Activated naive CD8-positive, alpha-beta T cell treated with anti-CD3 and anti-CD28 coated beads for 36 hours (primary cell): ENCODE results near the gene TMEM235. TPM values are rescaled to one million over a fixed set of nuclear protein-coding genes. Genes with fewer than 3 reads are reported as not detected.

ENCODE experiments used
- DNase-seq: peaks from one replicate; pipeline ENCODE4 v3.0.0; 2021
- H3K27ac Mint-ChIP-seq: one replicate; pipeline ENCODE4 v1.8.0; 2022; ENCODE audit warnings: mild to moderate bottlenecking, moderate library complexity, mixed read lengths
- H3K27me3 Mint-ChIP-seq: one replicate; pipeline ENCODE4 v1.8.0; 2022; ENCODE audit warnings: mild to moderate bottlenecking, mixed read lengths
- H3K36me3 Mint-ChIP-seq: one replicate; pipeline ENCODE4 v1.8.0; 2021; ENCODE audit warnings: mild to moderate bottlenecking, mixed read lengths
- H3K4me1 Mint-ChIP-seq: one replicate; pipeline ENCODE4 v1.8.0; 2021; ENCODE audit warnings: mixed read lengths
- H3K4me3 Mint-ChIP-seq: one replicate; pipeline ENCODE4 v1.8.0; 2022; ENCODE audit warnings: mild to moderate bottlenecking, moderate library complexity, mixed read lengths
- H3K9me3 Mint-ChIP-seq: one replicate; pipeline ENCODE4 v1.8.0; 2022; ENCODE audit warnings: mixed read lengths
- total RNA-seq, 2 experiments: library from RNA; stranded (reverse); gene quantifications; one replicate each; pipeline ENCODE4 v1.2.3, GENCODE V29; 2021

Gene TMEM235
- total RNA-seq, 2 experiments from 2014 or later: not detected

GRCh38 chr17:78267253-78268073 is 36.0 kb downstream of the TMEM235 start:
- Mint-ChIP-seq H3K27ac (no peak overlapping the region), H3K4me3 (no peak overlapping the region), H3K27me3 (no peaks in the 10 kb centered on the region), H3K36me3 (no peaks in the 10 kb centered on the region), H3K9me3 (no peaks in the 10 kb centered on the region), H3K4me1 (peaks cover 20% of the 10 kb centered on the region)
- no peak for DNase-seq

- no peak overlapping the region for H3K27ac Mint-ChIP-seq
Observed at GRCh38 chr17:78268191-78268874, 36.9 kb downstream of the TMEM235 start.

GRCh38 chr17:78268951-78269905 is 37.8 kb downstream of the TMEM235 start:
- H3K27ac Mint-ChIP-seq: no peak overlapping the region
- no peak overlapping the region for H3K4me3 Mint-ChIP-seq
- H3K27me3 Mint-ChIP-seq: no peaks in the 10 kb centered on the region
- H3K36me3 Mint-ChIP-seq: no peaks in the 10 kb centered on the region
- DNase-seq: no peak
- H3K9me3 Mint-ChIP-seq: no peaks in the 10 kb centered on the region
- peaks cover 25% of the 10 kb centered on the region for H3K4me1 Mint-ChIP-seq

More at GRCh38 chr17:78268191-78268874, 36.9 kb downstream of the TMEM235 start:
- Mint-ChIP-seq H3K9me3 (no peaks in the 10 kb centered on the region), H3K36me3 (no peaks in the 10 kb centered on the region), H3K27me3 (no peaks in the 10 kb centered on the region), H3K4me3 (no peak overlapping the region), H3K4me1 (peaks cover 25% of the 10 kb centered on the region)
- no peak for DNase-seq

GRCh38 chr17:78269955-78270381 is 38.5 kb downstream of the TMEM235 start:
- DNase-seq: no peak
- H3K9me3 Mint-ChIP-seq: no peaks in the 10 kb centered on the region
- H3K27me3 Mint-ChIP-seq: no peaks in the 10 kb centered on the region
- no peak overlapping the region for H3K27ac Mint-ChIP-seq
- peaks cover 22% of the 10 kb centered on the region for H3K4me1 Mint-ChIP-seq
- H3K36me3 Mint-ChIP-seq: no peaks in the 10 kb centered on the region
- H3K4me3 Mint-ChIP-seq: no peak overlapping the region

- peak overlapping the region; percentile 37 for H3K4me3 Mint-ChIP-seq
- no peaks in the 10 kb centered on the region for H3K9me3 Mint-ChIP-seq
- peaks cover 23% of the 10 kb centered on the region for H3K4me1 Mint-ChIP-seq
- H3K27ac Mint-ChIP-seq: peak overlapping the region; percentile 31
- no peaks in the 10 kb centered on the region for H3K36me3 Mint-ChIP-seq
- no peak for DNase-seq
- no peaks in the 10 kb centered on the region for H3K27me3 Mint-ChIP-seq
Observed at GRCh38 chr17:78271419-78272170, 40.2 kb downstream of the TMEM235 start.

GRCh38 chr17:78272181-78272913 is 40.9 kb downstream of the TMEM235 start:
- Mint-ChIP-seq H3K9me3 (no peaks in the 10 kb centered on the region), H3K4me3 (peak overlapping the region; percentile 37), H3K36me3 (no peaks in the 10 kb centered on the region), H3K27me3 (no peaks in the 10 kb centered on the region), H3K4me1 (peaks cover 23% of the 10 kb centered on the region), H3K27ac (no peak overlapping the region)
- DNase-seq: peak; percentile 52

- Mint-ChIP-seq H3K4me3 (no peak overlapping the region), H3K4me1 (peaks cover 23% of the 10 kb centered on the region), H3K9me3 (no peaks in the 10 kb centered on the region), H3K27ac (no peak overlapping the region), H3K36me3 (no peaks in the 10 kb centered on the region), H3K27me3 (no peaks in the 10 kb centered on the region)
- DNase-seq: no peak
Observed at GRCh38 chr17:78272914-78273258, 41.5 kb downstream of the TMEM235 start.

GRCh38 chr17:78273813-78274212 is 42.4 kb downstream of the TMEM235 start:
- Mint-ChIP-seq H3K4me1 (peaks cover 23% of the 10 kb centered on the region), H3K9me3 (no peaks in the 10 kb centered on the region), H3K27me3 (no peaks in the 10 kb centered on the region), H3K27ac (no peak overlapping the region), H3K36me3 (no peaks in the 10 kb centered on the region), H3K4me3 (no peak overlapping the region)
- DNase-seq: no peak

- Mint-ChIP-seq H3K36me3 (no peaks in the 10 kb centered on the region), H3K27me3 (no peaks in the 10 kb centered on the region), H3K4me3 (no peak overlapping the region), H3K9me3 (no peaks in the 10 kb centered on the region), H3K4me1 (peaks cover 21% of the 10 kb centered on the region), H3K27ac (no peak overlapping the region)
- DNase-seq: no peak
Observed at GRCh38 chr17:78275355-78275754, 43.9 kb downstream of the TMEM235 start.

GRCh38 chr17:78276098-78276887 is 44.9 kb downstream of the TMEM235 start:
- Mint-ChIP-seq H3K36me3 (no peaks in the 10 kb centered on the region), H3K27me3 (no peaks in the 10 kb centered on the region), H3K4me3 (no peak overlapping the region), H3K9me3 (no peaks in the 10 kb centered on the region), H3K4me1 (peaks cover 17% of the 10 kb centered on the region), H3K27ac (peak overlapping the region; percentile 58)
- no peak for DNase-seq

- Mint-ChIP-seq H3K4me3 (no peak overlapping the region), H3K36me3 (no peaks in the 10 kb centered on the region), H3K4me1 (peaks cover 2% of the 10 kb centered on the region), H3K27me3 (no peaks in the 10 kb centered on the region), H3K9me3 (no peaks in the 10 kb centered on the region), H3K27ac (no peak overlapping the region)
- no peak for DNase-seq
Observed at GRCh38 chr17:78278139-78278741, 46.8 kb downstream of the TMEM235 start.

GRCh38 chr17:78279360-78279990 is 48.0 kb downstream of the TMEM235 start:
- Mint-ChIP-seq H3K27ac (no peak overlapping the region), H3K4me1 (peaks cover 2% of the 10 kb centered on the region), H3K4me3 (no peak overlapping the region), H3K9me3 (no peaks in the 10 kb centered on the region), H3K36me3 (no peaks in the 10 kb centered on the region), H3K27me3 (no peaks in the 10 kb centered on the region)
- no peak for DNase-seq
